Measurements from ENCODE around the gene TAS2R60.
"Not testable (repeated sequence)": the region's sequence is repeated elsewhere in the genome, so short reads cannot be mapped to it uniquely, and the experiment has no call there.

The TAS2R60 gene

DNA sequence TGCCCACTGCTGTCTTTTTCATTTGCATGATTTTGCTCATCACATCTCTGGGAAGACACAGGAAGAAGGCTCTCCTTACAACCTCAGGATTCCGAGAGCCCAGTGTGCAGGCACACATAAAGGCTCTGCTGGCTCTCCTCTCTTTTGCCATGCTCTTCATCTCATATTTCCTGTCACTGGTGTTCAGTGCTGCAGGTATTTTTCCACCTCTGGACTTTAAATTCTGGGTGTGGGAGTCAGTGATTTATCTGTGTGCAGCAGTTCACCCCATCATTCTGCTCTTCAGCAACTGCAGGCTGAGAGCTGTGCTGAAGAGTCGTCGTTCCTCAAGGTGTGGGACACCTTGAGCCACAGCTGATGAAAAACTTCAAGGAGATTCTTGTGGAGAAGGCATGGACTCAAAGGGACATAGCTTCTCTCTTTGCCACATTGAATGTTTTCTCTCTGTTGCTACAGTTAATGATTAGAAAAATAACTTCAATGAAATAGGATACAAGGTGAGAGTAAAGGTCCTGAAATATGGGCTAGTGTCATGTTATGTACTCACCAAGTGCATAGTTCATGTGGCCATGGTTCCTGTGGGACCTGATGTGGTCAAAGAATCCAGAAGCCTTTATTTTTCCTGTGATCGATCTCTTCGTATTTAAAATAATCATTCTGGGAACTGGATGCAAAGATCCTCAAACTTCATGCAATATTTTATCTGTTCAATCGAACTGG lies 970 bp downstream of the TAS2R60 start:
- FAIRE-seq: no peak

DNA sequence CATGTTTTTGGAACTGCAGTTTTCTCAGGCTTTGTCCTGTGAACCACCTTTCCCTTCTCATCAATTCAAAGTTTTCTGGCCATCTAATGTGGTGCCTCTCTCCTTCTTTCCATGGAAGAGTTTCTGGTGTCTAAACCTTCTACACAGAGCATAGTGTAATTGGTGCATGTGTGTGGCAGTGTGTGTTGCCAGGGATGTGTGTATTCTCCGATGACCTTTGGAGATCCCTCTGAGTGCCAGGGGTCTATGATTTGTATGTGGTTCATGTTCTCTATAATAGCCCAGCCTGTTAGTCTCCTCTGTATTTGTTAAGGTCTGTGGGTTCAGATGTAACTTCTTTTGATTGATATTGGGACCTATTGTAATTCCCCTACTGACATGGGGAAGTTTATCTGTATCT lies 1.5 kb downstream of the TAS2R60 start:
- FAIRE-seq: no peak

DNA sequence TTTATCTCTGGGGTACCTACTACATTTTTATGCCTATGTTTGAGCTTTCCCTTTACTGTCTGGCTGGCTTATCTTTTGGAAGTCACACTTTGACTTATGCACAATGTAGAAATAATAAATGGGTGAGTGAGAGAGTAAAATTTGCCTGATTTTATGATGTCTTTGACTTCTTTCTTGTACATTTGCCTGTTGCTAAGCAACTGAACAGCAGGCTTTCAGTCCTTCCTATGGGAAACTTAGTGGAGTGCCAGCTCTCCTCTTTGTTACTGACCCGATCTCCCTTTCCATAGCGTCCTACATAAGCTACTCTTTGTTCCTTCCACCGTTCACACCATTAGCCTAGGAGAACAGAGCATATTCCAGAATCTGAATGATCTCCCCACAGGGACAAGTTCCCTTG lies 4.2 kb downstream of the TAS2R60 start:
- FAIRE-seq: no peak

DNA sequence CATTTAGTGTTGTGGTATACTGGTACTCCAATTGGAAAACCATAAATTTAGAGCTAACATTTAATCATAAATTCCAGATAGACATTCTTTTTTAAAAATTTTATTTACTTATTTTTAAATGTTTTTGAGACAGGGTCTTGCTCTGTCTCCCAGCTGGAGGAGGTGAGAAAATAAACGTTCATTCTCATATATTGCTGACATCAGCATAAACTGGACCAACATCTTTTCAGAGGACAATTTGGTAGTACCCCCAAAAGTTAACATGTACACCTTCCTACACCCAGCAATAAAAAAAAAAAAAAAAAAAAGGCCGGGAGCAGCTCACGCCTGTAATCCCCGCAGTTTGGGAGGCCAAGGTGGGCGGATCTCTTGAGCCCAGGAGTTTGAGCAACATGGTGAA lies 5.2 kb downstream of the TAS2R60 start:
- FAIRE-seq: no peak

DNA sequence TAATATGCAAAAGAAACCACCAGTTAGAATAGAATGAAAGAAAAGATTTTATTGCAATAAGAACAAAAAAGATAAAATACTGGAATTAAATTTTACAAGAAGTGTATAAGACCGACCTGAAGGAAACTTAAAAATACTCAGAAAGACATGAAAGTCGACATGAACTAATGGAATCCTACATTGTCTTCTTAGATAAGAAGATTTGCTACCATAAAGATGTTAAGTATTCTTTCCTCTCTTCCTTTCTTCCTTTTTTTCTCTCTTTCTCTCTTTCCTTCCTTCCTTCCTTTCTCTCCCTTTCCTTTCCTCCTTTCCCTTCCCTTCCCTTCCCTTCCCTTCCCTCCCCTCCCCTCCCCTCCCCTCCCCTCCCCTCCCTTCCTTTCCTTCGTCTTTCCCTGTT lies 6.5 kb downstream of the TAS2R60 start:
- no peak for FAIRE-seq

DNA sequence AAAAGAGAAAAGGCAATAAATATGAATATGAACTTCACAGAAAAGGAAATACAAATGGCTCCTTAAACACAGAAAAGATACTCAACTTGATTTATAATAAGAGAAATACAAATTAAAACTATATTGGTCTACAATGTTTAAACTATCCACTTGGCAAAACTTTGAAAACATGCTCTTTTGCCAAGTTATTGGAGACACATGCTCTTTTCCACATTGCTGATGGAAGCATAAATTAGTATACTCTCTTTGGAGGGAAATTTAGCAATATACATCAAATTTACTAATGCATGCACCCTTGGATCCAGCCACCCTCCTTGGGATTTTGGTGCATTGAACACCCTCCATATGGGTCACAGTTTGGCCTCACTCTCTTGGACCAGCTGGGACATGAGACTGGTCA lies 7.9 kb downstream of the TAS2R60 start:
- FAIRE-seq: no peak

DNA sequence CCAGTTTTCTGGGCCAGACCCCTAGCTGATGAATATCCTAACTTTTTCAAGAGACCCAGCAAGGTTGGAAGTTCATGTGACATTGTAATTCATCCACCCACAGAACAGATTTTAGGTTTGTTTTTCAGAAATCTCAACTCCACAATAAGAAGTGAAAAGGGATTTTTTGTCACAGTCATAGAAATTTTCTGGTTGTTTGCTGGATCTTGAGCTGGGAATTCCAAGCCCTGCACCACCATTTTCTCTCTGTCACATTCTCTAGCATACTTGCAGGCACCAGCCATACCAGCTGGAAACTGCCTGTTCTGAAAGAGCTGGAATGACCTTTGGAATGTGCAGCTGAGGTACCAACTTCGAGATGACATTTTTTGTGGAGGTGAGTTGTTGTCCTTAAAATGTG lies 8.5 kb downstream of the TAS2R60 start:
- no peak for FAIRE-seq

DNA sequence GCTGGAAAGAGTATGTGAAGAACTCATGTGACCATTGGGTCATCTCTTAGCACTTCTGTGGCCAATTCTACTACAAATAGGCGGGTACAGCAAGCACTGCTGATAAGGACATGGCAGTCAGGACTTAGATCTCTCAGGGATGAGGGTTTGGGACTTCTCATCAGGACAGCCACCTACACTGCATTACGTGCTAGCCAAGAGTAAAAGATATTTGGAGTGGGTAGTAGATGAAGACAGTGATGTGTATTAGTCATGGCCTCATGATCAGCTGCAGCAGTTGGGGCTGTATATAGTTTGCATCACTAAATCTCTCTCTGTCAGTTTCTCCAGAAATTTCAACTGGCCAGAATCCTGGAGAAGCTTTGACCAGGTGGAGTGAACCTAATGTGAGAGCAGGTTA lies 9.2 kb downstream of the TAS2R60 start:
- FAIRE-seq: no peak

DNA sequence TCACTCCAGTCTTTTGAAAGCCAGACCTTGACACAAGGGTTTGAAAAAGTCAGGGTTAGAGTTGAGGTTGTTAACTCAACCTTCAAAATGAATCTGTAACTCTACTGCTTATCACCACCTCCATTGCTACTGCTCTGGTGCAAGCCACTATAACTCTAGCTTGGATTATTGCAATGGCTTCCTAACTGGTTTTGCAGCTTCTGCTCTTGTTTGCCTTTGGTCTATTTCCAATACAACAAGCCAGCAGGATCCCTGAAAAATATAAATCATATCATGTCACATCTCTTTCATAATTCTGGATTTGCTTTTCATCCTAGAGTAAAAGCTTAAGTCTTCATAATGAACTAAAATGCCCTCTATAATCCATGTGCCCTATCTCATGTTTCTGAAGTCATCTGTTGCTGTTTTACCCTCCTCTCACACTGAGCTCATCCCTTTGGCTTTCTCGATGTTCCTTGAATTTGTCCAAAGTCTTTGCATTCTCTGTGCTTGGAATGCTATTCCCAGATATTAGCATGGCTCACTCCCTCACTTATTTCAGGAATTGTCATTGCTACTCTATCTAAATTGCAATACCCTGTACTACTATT lies 10.9 kb downstream of the TAS2R60 start:
- FAIRE-seq: no peak

DNA sequence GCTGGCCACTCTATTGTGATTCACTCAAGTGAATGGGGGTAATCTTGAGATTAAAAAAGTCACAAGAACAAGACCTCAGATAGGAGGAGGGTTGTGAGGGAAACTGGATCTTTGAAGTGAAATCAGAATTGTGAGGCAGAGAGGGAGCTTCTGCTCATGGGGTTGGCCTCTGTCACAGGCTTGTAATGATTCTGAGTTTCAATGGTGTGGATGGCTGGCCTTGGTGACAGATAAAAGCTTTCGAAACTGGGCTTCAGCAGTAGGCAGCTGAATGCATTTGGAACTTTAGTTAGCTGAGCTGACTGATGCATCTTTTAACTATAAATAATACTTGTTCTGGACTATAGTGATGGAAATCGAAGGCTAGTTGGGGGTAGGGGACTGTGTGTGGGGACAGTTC lies 12.2 kb downstream of the TAS2R60 start:
- no peak for FAIRE-seq

DNA sequence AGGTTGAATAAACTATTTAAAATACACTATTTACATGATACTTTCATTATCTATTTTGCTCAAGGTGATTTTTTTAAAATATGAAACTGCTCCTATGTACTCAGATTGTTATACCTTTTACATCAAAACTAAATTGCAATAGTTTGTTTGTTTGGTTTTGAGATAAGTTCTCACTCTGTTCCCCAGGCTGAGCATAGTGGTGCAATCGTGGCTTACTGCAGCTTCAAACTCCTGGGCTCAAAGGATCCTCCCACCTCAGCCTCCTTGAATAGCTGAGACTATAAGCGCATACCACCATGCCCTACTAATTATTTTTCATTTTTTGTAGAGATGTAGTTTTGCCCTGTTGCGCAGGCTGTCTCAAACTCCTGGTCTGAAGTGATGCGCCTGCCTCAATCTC lies 12.7 kb downstream of the TAS2R60 start:
- FAIRE-seq: no peak

DNA sequence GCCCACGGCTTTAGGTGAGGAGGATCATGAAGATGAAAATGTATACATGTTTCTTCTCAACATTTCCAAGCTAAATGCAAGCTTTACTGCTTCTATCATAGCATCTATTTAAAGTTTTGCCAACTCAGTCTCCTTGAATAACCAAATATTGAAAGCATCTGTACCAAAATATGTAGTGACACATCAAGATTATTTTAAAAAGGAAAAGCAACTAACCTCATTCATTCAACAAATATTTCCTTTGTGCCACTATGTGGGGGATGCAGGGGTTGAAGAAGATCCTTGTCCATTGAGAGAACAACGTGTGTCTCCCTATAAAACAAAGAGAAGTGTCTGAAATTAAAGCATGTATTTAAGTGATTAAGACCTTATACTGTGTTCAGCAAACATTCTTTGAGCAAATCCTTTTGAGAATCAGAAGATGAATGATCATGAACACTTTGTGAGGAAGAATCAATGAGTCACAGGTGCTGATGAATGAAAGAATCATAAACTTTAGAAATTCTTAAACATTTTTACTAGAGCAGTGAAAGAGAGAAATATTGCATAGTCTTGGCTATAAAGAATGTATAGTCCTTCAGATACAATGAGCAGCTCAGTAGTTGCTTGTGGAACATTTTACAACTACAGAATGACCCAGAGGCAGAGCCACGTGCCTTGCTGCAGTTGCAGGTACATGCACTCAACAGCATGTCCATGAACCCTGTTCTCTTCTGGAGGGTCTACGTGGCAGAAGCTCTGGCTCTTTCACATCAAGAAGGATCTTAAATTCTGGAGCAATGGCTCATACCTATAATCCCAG lies 13.9 kb downstream of the TAS2R60 start:
- FAIRE-seq: no peak

DNA sequence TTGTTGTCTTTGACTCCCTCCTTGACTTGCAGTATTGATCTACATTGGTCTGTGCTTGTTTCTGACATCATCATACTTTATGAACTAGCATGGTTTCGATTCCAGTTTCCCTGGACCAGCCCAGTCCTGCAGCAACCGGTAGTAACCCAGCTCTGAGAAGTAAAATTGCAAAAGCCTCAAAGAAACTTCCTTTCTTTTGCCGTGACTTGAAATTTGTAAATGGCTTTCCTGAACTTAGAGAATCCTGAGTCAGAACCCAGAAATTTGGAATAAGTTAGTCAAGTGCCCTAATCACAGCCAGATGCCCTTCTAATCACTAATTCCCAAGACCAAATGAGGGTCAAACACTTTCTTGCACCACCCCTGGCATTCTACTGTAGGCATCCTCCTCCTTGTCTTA lies 15.0 kb downstream of the TAS2R60 start:
- no peak for FAIRE-seq

DNA sequence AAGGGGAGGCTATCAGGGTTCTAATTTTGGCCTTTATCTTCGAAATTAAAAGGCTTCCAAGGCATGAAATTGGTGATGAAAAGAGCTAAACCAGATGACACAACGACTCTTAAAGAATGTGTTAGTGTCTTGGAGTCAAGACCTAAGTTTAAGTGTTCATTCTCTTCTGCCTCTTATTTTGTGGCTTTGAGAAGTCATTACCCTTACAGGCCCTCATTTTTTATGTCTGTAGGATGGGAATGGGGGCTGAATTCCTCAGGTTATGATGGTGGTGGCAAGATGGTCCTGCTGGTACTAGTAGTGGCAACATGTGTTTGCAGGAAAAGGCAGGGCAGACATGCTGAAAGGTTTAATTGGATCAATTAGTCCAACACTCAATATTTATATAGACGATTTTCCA lies 15.4 kb downstream of the TAS2R60 start:
- no peak for FAIRE-seq

DNA sequence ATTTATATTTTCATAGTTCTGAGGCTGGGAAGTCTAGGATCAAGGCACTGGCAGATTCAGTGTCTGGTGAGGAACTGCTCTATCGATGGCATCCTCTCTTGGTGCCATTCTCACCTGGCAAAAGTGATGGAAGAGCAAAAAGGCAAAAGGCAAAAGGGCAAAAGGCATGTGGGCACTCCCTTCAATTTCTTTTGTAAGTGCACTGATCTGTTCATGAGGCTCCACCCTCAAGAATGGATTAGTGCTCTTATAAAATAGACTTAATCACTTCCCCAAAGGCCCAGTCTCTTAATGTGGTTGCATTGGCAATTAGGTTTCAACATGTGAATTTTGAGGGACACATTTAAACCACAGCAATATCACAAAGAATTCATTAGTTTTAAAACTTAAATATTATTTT lies 16.1 kb downstream of the TAS2R60 start:
- no peak for FAIRE-seq

DNA sequence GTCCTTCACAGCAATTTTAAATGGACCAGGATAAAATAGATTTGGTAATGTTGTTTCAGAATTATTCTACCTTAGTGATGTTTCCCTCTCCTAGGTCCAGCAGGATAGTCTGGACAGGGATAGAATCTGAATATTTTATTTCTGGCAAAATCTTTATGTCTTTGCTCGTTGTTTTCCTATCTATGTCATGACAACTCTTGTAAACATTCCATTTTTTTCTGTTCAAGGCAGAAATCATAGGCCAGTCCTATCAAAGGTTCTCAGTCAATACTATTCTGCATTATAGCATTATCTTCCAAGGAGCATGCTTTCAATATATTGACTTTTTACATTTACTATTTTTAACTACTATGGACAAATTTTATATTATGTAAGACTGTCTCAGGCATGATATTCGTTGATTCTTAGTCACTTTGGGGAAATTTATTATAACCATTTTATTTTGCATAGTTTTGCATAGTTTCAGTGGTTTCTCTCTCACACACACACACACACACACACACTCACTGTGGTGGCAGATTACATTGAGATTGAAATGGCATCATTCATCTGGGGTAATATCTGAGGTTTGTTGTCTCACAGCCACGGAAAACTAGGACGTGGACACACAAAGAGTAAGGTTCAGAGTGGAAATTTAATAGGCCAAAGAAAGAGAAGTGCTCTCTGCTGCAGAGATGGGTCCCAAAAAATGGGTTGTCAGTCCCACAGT lies 17.2 kb downstream of the TAS2R60 start:
- no peak for FAIRE-seq

DNA sequence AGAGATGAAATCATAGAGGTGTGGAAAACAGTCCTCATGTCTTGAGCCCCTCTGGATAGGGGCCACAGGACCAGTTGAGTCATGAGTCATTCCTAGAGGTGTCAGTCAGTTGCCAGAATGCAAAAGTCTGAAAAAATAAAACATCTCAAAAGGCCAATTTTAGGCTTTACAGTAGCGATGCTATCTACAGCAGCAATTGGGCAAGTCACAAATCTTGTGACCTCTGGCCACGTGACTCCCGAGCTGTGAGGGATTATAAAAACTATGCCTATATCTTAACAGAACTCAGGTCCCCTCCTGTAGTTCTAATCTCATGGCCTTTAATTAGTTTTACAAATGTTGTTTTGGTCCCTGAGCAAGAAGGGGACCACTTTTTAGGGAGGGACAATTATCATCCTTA lies 18.8 kb downstream of the TAS2R60 start:
- no peak for FAIRE-seq

DNA sequence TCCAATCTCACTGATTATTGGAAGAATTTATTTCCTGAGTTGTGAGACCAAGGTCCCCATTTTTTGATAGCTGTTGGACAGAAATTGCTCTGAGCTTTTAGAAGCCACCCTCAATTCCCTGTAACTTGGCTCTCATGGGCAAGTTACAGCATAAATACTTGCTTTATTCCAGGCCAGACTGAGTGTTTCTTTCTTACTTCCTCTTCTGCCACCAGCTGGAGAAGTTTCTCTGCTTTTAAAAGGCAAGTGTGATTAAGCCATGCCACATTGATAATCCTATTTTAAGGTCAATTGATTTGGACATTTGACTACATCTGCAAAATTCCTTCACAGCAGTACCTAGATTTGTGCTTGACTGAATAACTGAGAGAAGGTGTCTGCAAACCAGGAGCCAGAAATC lies 20.3 kb downstream of the TAS2R60 start:
- FAIRE-seq: no peak

DNA sequence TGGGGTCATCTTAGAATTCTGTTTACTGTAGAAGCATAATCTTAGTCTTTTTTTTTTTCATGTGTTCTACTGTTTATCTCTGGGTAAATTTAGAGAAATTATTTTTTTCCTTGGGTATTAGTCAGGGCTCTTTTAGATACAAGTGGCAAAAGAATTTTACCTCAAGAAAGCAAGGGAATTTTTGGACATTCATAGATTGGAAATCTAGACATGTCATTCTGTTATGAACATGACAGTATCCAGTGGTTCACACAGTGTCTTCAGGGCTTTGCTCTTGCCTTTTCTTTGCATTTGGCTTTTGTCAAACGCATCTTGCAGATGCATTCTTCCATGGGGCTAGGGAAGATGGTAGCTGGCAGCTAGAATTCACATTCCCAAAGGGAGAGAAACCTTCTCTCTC lies 20.7 kb downstream of the TAS2R60 start:
- FAIRE-seq: no peak

DNA sequence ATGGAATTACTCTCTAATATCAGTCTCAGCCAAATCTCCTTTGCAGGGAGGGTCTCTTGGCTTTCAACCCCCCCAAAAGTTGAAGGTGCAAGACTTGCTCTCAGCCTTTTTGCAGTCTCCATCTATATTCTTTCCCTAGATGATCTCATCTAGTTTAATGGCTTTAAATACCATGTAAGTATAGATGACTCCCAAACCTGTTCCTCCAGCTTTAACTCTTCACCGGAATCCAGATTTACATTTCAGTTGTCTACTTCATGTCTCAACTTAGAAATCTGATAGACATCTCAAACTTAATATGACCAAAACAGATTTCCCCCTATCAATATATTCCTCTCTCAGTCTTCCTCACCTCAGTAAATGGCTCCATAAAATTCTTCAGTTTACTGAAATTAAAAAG lies 24.5 kb downstream of the TAS2R60 start:
- FAIRE-seq: no peak

DNA sequence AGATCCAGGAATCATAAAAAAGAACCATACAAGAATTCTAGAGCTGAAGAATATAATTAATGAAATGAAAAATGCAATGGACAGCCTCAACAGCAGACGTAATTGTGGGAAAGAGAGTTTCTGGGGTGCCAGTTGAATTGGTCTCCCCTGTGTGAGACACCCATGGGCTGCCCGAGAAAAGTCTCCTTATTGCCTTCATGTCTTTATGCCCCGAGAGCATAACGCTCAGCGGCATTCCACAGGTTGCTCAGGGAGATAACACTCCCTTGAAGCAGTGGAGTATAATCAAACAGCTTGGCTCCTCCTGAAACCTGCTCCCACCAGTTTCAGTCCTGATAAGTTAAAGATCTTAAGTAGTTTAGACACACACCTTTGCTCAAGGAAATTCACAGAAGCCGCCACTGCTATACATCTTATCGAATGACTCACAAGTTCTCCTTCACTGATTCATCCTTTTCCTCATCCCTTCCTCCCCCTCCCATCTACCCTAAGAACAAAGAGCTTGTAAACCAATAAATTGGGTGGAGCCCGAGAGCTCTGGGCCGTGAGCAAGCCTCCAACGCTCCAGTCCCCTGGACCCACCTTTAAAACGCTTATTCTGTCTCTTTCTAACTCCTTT lies 28.9 kb downstream of the TAS2R60 start:
- FAIRE-seq: not testable (repeated sequence)

DNA sequence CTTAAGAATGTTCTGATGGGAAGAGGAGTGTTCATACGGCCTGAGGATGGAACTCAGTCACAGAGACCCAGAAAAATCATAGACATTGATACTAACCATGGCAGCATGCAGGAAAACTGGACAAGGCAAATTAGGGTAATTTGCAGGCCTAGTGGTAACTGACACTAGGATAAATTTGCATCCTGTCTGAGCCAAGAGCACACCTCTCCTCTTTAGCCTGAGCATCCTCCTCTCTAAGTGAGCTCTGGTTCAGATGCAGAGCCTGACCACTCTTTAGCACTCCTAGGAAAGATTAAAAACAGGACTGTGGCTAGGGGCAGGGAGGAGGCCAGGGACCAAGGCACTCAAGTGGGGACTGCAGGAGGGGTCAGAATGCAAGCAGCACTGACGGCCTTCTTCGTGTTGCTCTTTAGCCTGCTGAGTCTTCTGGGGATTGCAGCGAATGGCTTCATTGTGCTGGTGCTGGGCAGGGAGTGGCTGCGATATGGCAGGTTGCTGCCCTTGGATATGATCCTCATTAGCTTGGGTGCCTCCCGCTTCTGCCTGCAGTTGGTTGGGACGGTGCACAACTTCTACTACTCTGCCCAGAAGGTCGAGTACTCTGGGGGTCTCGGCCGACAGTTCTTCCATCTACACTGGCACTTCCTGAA lies 34.4 kb downstream of the TAS2R60 start, which contains the start of gene TAS2R41:
TSS of gene TAS2R41 (plus strand) at position 373 of the 650 bp plus-strand sequence. CDS start at position 373, 0 bp downstream.
- no peak for FAIRE-seq
